HEK293T (cell line): ENCODE measurements around the gene GLIS2.

ENCODE experiments used
- FOXK2 ChIP-seq: fragments of 450-650 bp; IDR thresholded peaks from 2 replicates; pipeline ENCODE4 v1.6.1; 2016; ENCODE audit warnings: mild to moderate bottlenecking
- HDGF ChIP-seq: fragments of 450-650 bp; IDR thresholded peaks from 2 replicates; pipeline ENCODE4 v1.6.1; 2017; ENCODE audit warnings: antibody characterized with exemption, borderline replicate concordance
- NFRKB ChIP-seq: fragments of 450-650 bp; IDR thresholded peaks from 2 replicates; pipeline ENCODE4 v1.6.1; 2016; ENCODE audit warnings: mild to moderate bottlenecking, moderate library complexity
- SP1 ChIP-seq: fragments of 450-650 bp; IDR thresholded peaks from 2 replicates; pipeline ENCODE4 v1.6.1; 2017
- TARDBP ChIP-seq: fragments of 450-650 bp; IDR thresholded peaks from 2 replicates; pipeline ENCODE4 v1.6.1; 2016
- ZNF384 ChIP-seq: fragments of 450-650 bp; IDR thresholded peaks from 2 replicates; pipeline ENCODE4 v1.6.1; 2016
- TF ChIP-seq, protein P1 (sequence below): fragments of 450-650 bp; IDR thresholded peaks from 2 replicates; pipeline ENCODE4 v1.6.1; 2016

DNA sequence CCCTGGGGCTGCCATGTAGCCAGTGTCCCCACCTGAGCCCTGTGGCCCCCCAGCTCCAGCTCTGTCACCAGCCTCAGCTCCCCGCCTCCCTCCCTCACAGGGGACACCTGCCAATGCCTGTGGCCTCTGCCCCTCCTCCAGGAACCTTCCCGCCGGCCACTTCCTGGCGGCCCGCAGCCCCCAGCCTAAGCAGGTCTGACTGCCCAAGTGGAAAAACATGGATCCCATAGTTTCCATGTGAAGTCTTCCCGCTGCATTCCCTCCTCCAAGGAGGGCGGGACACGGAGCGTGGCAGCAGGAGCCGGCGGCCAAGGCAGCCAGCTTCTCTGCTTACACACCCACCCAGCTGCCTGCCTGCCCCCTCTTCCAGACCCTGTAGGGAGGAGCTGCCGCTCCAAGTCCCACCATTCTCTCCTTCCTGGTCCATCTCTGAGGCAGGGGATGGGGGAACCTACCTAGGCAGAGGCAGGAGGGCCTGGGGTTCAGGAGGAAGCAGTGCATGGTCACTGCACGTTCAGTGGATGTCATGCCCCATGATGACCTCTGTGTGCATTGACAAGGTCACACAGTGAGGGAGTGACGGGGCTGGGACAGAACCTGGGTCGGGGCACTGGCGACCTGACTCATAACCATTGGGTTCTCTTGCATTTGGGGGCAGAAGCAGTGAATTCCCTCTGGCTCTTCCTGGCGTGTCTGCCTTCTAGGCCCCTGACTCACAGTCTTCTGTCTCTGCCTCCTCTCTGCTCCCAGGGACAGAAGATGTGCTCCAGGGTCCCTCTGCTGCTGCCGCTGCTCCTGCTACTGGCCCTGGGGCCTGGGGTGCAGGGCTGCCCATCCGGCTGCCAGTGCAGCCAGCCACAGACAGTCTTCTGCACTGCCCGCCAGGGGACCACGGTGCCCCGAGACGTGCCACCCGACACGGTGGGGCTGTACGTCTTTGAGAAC, 64.5 kb downstream of the GLIS2 start:
- TF ChIP-seq ZNF384 (no peak), NFRKB (no peak), TARDBP (no peak), HDGF (no peak), FOXK2 (no peak), SP1 (no peak)
- TF ChIP-seq, protein P1, sequence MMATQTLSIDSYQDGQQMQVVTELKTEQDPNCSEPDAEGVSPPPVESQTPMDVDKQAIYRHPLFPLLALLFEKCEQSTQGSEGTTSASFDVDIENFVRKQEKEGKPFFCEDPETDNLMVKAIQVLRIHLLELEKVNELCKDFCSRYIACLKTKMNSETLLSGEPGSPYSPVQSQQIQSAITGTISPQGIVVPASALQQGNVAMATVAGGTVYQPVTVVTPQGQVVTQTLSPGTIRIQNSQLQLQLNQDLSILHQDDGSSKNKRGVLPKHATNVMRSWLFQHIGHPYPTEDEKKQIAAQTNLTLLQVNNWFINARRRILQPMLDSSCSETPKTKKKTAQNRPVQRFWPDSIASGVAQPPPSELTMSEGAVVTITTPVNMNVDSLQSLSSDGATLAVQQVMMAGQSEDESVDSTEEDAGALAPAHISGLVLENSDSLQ: no peak
